ENCODE measurements around the gene AGAP1. TPM values are rescaled to one million over a fixed set of nuclear protein-coding genes. Genes with fewer than 3 reads are reported as not detected.

Gene AGAP1

DNA sequence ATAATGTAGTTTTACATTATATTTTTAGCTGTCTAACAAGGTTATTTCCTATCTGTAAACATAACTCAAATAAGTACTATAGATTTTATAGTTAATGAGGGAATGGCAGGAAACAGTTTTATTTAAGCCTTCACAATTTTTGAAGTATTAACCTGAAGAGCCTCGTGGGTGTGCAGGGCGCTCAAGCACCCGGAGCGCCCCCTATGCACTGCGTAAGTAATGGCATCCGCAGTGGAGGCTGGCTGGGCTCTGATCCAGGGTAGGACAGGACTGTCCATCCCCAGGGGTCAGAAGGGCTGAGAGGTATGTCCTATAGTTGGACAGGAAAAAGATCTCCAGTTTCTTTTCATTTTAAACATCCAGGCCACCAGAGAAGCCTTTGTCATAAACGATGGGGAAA, 682.6 kb downstream of the AGAP1 start:
- H3K4me1 ChIP-seq (ENCODE audit: control insufficient read depth, insufficient read depth, low read length), result peaks cover 33% of the 10 kb centered on the region
- no peaks in the 10 kb centered on the region for H3K9me3 ChIP-seq (replicated peaks; ENCODE audit: low read length)
- no peaks in the 10 kb centered on the region for H3K36me3 ChIP-seq (ENCODE audit: insufficient read depth, low read length)
- no peak overlapping the region for H3K9ac ChIP-seq (ENCODE audit: low read depth, low read length)
- no peak overlapping the region for H3K4me3 ChIP-seq (ENCODE audit: low read length)
- H3K4me2 ChIP-seq (ENCODE audit: low read length), result no peak overlapping the region
- H3K27me3 ChIP-seq (ENCODE audit: control insufficient read depth, insufficient read depth, low read length), result peaks cover 35% of the 10 kb centered on the region

DNA sequence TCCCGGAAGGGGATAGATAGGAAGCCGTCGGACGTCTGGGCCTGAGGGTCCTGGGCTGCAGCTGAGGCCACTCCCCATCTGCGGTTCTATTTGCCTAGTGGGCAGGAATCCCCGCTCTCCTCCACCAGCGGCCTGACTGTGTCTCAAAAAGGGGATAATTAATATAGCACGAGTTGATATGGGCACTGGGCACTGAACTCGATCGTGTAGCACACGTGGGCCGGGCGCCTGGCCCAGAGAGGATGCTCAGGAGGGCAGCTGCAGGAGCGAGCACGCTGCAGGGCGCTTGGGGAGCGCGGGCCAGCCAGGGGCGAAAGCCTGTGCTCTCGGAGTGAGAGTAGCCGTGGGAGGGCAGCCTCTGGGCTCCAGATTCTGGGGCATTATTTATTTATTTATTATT, 683.1 kb downstream of the AGAP1 start:
- no peaks in the 10 kb centered on the region for H3K9me3 ChIP-seq (replicated peaks; ENCODE audit: low read length)
- no peak overlapping the region for H3K9ac ChIP-seq (ENCODE audit: low read depth, low read length)
- no peaks in the 10 kb centered on the region for H3K36me3 ChIP-seq (ENCODE audit: insufficient read depth, low read length)

DNA sequence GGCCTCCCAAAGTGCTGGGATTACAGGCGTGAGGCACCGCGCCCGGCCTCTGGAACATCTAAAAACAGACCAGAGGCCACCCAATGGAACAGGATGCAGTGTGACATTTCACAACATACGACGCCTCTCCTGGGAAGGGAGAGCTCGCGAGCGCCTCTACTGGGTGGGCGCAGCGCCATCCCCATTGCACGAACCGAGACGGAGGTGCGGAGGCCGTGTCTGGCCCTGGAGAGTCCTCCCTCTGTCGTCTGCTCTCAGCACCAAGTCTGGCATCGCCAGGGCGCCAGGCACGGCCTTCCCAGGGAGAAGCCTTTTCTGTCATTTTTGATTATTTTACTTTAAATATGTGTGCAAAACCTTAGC, 683.7 kb downstream of the AGAP1 start:
- Histone ChIP-seq H3K36me3 (ENCODE audit: insufficient read depth, low read length) (no peaks in the 10 kb centered on the region), H3K4me2 (ENCODE audit: low read length) (peak overlapping the region; percentile 88), H3K9me3 (replicated peaks; ENCODE audit: low read length) (no peaks in the 10 kb centered on the region), H3K27me3 (ENCODE audit: control insufficient read depth, insufficient read depth, low read length) (peaks cover 23% of the 10 kb centered on the region), H3K4me1 (ENCODE audit: control insufficient read depth, insufficient read depth, low read length) (peaks cover 33% of the 10 kb centered on the region), H3K4me3 (ENCODE audit: low read length) (no peak overlapping the region), H3K9ac (ENCODE audit: low read depth, low read length) (no peak overlapping the region)

More for the DNA sequence above, 683.1 kb downstream of the AGAP1 start:
- no peak overlapping the region for H3K4me3 ChIP-seq (ENCODE audit: low read length)
- peaks cover 29% of the 10 kb centered on the region for H3K27me3 ChIP-seq (ENCODE audit: control insufficient read depth, insufficient read depth, low read length)
- H3K4me1 ChIP-seq (ENCODE audit: control insufficient read depth, insufficient read depth, low read length), result peaks cover 33% of the 10 kb centered on the region
- H3K4me2 ChIP-seq (ENCODE audit: low read length), result no peak overlapping the region

DNA sequence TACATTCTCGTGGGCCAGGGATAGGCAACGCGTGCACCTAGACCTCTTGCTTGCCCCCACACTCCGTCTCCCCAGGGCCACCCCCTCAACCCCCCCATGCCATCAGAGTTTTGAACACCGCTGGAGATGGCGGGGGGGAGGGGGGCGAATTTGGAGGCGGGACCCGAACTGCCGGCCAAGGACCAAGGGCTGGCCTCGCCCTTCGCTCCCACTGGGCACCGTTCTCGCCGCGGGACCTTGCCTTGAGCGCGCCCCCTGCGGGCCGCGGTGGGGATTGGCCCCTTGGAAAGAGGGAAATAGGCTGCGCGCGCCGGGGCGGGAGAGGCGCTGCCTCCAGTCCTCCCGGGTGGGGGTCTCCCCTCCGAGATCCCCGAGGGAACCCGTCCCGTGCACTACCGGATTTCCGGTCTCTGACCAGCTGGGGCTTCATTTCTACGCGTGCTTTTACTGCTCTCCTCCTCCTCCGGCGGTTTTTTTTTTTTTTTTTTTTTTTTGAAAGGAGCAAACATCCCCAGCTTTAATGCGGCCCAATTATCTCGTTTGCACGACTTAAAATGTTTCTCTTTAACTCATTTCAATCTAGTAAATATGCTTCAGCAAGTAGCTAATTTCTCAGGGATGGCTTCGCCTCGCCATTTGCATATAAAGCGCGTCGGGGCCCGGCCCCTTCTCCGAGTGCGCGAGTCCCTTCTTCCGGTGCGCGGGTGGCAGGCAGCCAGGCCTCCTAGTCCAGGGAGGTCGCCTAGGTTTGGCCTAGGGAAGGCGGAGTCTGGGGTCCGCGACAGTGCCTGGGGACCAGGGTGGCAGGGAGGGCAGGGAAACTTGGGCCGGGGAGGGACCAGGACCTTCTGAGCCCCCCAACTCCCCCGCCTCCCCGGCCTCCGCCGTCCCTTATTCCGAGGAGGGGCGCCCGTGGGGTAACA, 684.4 kb downstream of the AGAP1 start:
- Histone ChIP-seq H3K36me3 (ENCODE audit: insufficient read depth, low read length) (no peaks in the 10 kb centered on the region), H3K4me1 (ENCODE audit: control insufficient read depth, insufficient read depth, low read length) (peaks cover 33% of the 10 kb centered on the region), H3K9me3 (replicated peaks; ENCODE audit: low read length) (no peaks in the 10 kb centered on the region), H3K9ac (ENCODE audit: low read depth, low read length) (peak overlapping the region; percentile 76), H3K27me3 (ENCODE audit: control insufficient read depth, insufficient read depth, low read length) (peaks cover 18% of the 10 kb centered on the region), H3K4me2 (ENCODE audit: low read length) (peak overlapping the region; percentile 88), H3K4me3 (ENCODE audit: low read length) (peak overlapping the region; percentile 70)

DNA sequence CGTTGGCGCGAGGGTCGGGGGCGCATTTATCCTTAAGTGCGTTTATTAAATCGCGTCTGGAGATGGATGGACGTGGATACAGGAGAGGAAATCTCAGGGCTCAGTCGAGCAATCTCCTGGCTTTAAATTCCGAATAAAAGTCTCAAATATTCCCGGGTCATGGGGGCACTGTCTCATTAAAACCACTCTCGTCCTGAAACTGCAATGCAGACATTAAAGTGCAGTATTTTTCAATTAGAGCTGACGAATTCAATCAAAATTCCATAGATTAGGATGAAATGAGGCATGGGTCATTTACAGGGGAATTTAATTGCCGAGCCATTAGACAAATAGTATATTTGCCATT, 685.0 kb downstream of the AGAP1 start:
- H3K36me3 ChIP-seq (ENCODE audit: insufficient read depth, low read length), result no peaks in the 10 kb centered on the region
- H3K4me2 ChIP-seq (ENCODE audit: low read length), result peak overlapping the region; percentile 88
- H3K27me3 ChIP-seq (ENCODE audit: control insufficient read depth, insufficient read depth, low read length), result peaks cover 12% of the 10 kb centered on the region
- peak overlapping the region; percentile 76 for H3K9ac ChIP-seq (ENCODE audit: low read depth, low read length)
- peaks cover 33% of the 10 kb centered on the region for H3K4me1 ChIP-seq (ENCODE audit: control insufficient read depth, insufficient read depth, low read length)
- H3K4me3 ChIP-seq (ENCODE audit: low read length), result peak overlapping the region; percentile 70
- H3K9me3 ChIP-seq (replicated peaks; ENCODE audit: low read length), result no peaks in the 10 kb centered on the region

DNA sequence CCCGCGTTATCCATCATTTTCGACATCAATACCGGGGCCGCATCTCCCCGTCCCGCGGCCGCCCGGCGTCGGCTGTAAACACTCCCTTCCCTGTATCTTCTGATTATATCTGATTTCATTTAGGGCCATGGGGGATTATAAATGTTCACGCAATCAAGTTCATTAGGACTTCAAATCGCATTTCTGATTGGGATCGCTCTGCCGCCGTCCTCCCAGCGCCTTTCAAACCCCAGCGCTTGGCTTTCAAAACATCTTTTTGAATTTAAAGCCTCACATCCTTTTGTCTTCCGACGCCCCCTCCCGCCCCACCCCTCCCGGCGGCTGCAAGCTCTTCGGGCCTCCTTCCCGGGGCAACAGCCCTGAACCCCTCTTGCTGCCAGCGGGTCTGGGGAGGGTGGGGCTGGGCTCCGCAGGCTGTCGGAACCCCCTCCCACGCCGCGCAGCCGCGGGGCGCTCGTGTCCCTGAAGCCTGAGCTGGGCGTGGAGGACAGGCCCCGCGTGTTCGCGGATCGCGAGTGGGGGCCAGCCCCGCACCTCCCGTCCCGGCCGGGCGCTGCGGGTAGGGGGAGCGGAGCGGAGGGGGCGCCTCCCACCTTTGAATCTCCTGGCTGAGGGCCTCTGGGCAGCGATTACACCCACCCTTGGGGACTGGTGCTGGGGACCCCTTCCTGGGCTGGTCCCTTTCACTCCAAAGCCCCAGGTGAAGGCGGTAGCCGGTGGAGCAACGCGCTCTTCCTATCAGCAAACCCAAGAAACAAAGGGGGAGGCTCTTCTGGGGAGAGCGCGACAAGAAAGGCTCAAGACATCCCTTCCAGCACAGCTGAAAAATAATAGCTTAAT, 685.6 kb downstream of the AGAP1 start:
- no peaks in the 10 kb centered on the region for H3K36me3 ChIP-seq (ENCODE audit: insufficient read depth, low read length)
- peaks cover 31% of the 10 kb centered on the region for H3K4me1 ChIP-seq (ENCODE audit: control insufficient read depth, insufficient read depth, low read length)
- H3K9me3 ChIP-seq (replicated peaks; ENCODE audit: low read length), result no peaks in the 10 kb centered on the region
- peak overlapping the region; percentile 70 for H3K4me3 ChIP-seq (ENCODE audit: low read length)
- H3K9ac ChIP-seq (ENCODE audit: low read depth, low read length), result peak overlapping the region; percentile 76
- peaks cover 6% of the 10 kb centered on the region for H3K27me3 ChIP-seq (ENCODE audit: control insufficient read depth, insufficient read depth, low read length)
- peak overlapping the region; percentile 88 for H3K4me2 ChIP-seq (ENCODE audit: low read length)

DNA sequence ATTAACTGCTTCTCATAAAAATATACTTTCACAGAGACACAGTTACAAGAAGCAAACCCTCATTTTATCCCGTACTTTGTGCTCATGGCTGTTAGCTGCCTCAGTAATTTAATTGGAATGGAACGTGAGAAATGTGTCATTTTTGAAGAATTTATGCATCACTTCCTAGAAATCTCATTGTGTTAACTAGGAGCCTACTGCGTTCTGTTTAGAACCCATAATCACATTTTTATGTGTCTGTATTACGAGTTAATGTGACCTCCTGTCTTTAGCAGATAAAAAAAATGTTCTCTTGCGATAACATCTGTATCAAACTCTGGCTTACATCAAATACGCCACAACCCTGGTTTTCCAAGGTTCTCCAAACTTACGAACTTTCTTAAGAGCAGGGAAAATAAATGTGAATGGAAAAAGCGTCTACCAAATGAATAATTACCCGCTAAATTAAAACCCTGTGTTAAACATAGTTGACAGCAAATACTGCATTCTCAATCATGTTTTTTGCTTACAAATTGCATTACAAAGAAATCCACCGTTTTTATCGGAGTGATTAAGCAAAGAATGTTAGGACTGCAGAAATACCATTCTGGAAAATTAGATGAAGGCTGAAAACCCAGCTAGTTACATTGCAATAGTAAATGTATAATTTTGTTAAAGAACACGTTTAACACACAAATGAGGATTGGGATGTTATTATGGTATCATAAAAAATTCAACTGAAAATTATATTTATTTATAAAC, 686.4 kb downstream of the AGAP1 start:
- peak overlapping the region; percentile 70 for H3K4me3 ChIP-seq (ENCODE audit: low read length)
- H3K4me1 ChIP-seq (ENCODE audit: control insufficient read depth, insufficient read depth, low read length), result peaks cover 26% of the 10 kb centered on the region
- no peaks in the 10 kb centered on the region for H3K27me3 ChIP-seq (ENCODE audit: control insufficient read depth, insufficient read depth, low read length)
- peak overlapping the region; percentile 76 for H3K9ac ChIP-seq (ENCODE audit: low read depth, low read length)
- H3K4me2 ChIP-seq (ENCODE audit: low read length), result peak overlapping the region; percentile 88
- no peaks in the 10 kb centered on the region for H3K9me3 ChIP-seq (replicated peaks; ENCODE audit: low read length)
- H3K36me3 ChIP-seq (ENCODE audit: insufficient read depth, low read length), result no peaks in the 10 kb centered on the region

DNA sequence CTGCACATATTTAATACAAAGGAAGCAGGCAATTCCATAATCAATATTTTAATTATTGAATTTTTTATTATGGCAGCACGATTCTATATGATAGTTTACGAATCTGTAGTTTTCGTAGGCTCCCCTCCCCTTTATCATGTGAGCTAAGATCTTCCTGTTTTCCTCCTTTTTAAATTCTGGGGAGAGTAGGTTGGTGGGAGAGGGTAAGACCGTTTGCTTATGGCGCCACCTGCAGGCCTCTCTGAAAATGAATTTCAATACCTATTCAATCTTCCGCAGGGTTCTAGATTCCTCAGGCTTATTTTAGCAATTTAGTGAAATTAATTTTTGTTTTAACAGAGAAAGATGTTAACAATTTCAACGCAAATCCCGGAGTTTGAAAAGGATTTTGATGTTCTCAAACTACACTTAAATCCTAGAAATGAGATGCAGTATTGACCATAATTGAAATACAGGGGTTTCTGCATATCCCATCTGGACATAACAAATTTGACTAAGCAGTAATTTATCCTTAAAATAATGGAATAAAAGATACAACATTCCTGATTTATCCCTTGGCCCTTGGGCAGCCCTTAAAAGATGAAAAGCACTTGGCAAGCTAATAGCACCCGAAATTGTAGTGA, 687.1 kb downstream of the AGAP1 start:
- Histone ChIP-seq H3K4me3 (ENCODE audit: low read length) (peak overlapping the region; percentile 70), H3K9ac (ENCODE audit: low read depth, low read length) (peak overlapping the region; percentile 76), H3K4me2 (ENCODE audit: low read length) (peak overlapping the region; percentile 88), H3K36me3 (ENCODE audit: insufficient read depth, low read length) (no peaks in the 10 kb centered on the region), H3K27me3 (ENCODE audit: control insufficient read depth, insufficient read depth, low read length) (no peaks in the 10 kb centered on the region), H3K4me1 (ENCODE audit: control insufficient read depth, insufficient read depth, low read length) (peaks cover 21% of the 10 kb centered on the region), H3K9me3 (replicated peaks; ENCODE audit: low read length) (no peaks in the 10 kb centered on the region)

Small RNAs within 50 kb of the gene (small RNA-seq; reads per million reads assigned to genes)
- gene RF00019 (not detected), gene RN7SL204P (not detected), gene RNU7-127P (not detected), gene TMSB10P1 (not detected)
